ENCODE results near the gene ADH5.

GRCh38 chr4:99062120-99062519, 26.5 kb downstream of the ADH5 start:
- TF ChIP-seq CTCF (IDR thresholded peaks at IDR 0.05; ENCODE audit: low read depth, low read length): no peak
- TF ChIP-seq EZH2phosphoT487 (IDR thresholded peaks at IDR 0.05; ENCODE audit: low read depth): no peak
